GM21423 (cell line): Measurements from ENCODE around the gene HDAC7.

Experiments
- ATAC-seq: cut with Tn5 transposase; IDR thresholded peaks from one replicate; pipeline ENCODE4 v1.9.1; 2021; ENCODE audit warnings: mild to moderate bottlenecking, moderate library complexity; ENCODE audit not compliant: unreplicated experiment

Gene HDAC7

DNA sequence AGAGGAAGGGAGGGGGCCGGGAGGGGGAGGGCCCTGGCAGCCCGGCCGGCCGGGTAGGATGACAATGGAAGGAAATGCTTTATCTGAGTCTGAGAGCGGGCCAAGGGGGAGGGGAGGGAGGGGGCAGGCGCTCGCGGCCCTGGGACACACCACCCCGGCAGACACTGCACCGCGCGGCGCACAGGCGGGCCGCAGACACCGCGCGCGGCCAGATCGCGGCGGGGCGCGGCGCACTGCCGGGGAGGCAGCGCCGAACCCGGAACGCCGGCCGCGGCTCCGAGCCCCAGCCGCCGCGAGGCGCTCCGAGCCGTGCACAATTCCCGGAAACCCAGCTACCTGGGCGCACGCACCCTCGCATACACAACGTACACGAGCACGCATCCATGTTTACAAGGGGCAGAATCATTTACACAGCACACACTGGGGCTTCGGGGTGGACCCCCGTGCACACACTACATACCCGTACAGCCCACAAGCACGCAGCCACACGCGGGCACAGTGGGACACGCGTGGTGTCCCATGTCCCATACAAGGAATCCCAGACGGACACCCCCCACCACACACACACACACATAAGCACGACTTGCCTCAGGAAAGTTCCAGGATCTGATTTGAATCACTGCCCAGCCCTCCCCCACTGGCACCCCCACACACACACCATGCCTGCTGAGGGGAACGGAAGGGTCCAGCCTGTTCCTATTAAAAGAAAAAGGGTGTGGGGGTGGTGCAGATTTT, at the start of gene HDAC7:
HDAC7 (minus strand) TSS at position 8 of the 735 bp plus-strand sequence. CDS start 118 bp downstream, outside the sequence.
- peak; percentile 34 for ATAC-seq

DNA sequence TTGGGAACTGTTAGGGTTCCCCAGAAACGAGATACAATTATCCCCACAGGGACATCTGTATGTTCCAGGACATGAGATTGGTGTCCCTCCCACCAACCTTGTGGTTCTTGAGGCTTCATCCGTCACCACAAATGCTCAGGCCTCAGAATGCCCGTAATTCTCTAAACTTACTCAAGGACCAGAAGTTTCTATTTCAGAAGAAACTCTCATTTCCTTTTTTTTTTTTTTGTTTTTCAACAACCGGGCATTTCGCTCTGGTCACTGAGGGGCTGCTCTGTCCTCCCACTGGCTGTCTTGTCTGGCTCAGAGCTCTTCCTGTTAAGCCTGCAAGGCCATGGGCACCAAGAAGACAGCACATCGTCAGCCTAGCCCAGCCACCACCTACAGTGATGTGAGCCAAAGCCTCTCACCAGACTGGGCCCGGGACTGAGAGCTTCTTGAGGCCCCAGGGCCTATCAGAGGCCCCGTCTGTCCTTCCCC, 48.9 kb upstream of the HDAC7 start:
- ATAC-seq = peak; percentile 67

DNA sequence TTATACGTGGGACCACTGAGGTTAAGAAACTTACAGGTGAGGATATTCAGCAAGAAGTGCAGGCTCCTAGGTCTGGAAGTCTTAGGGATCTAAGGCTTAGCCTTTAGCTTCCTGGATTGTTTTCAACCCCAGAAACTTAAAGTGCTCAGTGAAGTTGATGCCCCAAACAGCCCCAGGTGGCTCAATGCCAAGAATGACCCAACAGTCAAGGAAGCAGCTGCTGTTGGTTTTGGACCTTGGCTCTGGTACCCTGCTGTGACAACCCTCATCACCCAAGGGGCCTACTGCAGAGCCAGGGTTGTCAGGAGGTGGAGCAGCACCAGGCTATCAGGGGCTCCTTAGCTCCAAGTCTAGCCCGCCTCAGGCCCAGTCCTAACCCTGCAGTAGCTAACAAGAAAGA, 48.3 kb upstream of the HDAC7 start:
- ATAC-seq = no peak

DNA sequence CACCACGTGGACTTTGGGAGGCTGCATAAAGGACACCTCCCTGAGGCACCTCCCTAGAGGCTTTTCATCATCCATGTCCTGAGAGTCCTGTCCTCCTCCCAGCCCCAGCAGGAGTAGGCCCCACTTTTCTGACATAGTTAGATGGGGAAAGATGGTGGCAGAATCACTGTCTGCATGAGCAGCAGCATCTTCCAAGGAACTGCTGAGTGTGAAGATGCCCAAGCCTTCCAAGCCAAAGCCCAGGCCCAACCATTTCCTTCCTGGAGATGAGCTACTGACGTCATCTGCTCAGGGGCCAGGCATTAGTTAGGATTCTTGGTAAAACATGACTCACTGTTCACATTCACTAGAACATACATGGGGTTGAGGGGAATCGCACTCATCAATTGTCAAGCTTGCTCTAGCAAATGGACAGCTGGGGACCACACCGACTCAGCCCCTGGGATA, 47.8 kb upstream of the HDAC7 start:
- no peak for ATAC-seq

DNA sequence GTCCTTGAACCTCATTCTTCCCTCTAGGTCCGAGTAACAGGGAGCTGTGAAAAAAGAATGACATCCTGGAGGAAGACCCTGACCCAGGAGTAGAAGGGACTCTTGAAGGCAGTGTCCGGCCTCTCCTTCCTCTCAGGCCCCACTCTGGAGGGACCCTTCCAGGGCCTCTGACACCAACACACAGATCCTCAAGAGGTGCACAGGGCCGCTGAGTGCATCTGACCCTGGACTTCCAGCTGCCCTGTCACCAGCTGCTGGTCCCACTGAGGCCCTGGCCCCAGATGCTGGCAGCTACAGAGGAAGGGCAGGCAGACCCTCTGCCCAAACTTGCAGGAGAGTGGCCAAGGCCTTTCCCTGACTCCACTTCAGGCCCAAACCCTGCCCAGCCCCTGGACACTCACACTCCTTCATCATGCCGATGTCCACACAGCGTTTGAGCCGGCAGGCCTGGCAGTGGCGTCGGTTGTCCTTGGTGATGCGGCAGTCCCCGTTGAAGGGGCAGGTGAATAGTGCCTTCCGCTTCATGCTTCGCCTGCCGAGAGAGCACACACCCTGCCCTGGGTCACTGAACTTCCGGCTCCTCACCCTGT, 45.0 kb upstream of the HDAC7 start:
- ATAC-seq = no peak

DNA sequence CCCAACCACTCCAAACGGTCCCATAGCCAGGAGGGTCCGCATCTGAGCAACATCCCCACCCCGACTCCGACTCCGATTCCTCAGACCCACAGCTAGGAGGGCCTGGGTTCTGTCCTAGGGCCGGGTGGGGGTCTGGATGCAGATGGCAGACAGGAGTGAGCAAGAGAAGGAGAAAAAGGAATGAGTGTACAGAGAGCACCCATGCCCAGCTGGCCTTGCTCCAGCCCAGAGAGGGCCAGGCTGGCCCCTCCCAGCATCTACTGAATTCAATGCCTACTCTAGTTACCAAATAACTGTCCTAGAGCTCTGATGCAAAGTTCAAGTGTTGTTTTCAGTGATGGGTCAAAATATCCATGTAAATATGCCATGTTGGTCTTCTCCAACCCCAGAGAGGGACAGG, 44.3 kb upstream of the HDAC7 start:
- ATAC-seq = no peak

DNA sequence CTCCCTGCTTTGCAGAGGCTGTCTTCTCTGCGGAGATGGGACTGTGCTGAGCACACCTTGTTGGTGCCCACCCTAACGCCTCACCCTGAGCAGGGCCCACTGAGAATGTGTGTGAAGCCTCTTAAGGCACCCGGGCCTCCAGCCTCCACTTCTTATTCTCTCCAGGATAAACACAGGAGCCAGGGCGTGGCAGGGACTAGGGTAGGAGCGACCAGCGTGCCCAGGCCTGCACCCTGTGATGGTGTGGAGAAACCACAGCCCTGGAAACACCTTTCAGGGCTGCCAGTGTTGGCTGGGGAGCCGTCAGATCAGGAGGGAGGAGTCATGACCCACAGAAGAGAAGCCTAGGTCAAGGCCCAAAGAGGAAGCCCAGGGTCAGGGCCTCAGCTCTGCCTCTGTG, 43.8 kb upstream of the HDAC7 start:
- no peak for ATAC-seq

DNA sequence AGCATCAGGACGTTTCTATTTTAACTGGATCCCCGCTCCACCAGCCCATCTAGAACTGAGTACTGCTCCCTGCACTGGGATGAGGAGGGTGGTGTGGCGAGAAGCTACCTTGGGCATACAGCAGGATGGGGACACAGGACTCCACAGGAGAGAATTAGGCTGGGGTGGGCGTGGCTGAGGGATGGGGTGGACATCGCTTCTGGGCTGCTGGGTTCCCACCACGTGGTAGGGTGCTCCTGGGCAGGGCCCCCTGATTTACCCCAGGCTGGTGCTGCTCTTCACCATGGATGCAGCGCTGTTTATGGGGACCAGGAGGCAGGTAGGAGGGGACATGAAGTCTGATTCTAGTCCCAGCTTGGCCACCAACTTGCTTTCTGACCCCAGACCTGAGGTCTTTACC, 43.2 kb upstream of the HDAC7 start:
- no peak for ATAC-seq

DNA sequence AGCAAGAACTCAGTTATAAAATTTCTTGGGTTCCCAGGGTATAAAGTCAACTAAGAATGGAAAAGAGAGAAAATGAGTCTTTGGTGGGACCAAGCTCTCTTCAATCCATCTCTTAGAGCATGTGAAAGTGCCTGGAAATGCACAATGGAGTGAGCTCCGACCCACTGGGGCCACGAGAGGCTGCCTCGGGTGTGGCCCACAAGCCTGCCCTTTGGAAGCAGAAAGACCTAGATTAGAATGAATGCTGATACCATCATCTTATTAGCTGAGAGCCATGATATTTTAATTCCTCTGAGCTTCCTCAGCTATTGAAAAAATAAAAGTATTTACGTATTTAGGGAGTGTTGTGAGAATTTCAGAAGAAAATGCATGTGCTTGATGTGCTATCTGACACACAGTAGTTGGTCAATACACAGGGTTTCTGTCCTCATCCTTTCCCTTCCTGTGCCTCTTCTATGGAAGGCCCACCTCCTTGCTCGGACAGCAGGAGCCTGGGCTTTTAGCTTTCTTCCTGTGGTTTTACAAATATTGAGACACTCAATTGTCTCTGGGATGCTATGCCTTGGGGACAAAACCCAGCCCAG, 42.6 kb upstream of the HDAC7 start:
- ATAC-seq = no peak

DNA sequence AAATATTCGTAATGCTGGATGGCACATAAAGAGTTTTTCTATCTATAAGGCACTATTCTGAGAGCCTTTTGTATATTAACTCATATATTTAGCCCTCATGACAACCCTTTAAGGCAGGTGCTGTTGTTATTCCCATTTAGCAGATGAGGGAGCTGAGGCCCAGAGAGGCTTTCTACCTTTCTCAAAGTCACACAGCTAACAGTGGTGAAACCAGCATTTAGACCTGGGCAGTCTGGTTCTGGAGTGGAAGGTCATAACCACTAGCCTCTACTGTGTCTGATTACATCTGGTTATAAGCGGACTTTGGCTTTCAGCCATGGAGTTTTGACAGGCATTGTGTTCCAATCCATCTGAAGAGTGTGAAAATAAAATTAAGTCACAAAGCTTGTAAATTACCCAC, 41.2 kb upstream of the HDAC7 start:
- ATAC-seq = no peak

DNA sequence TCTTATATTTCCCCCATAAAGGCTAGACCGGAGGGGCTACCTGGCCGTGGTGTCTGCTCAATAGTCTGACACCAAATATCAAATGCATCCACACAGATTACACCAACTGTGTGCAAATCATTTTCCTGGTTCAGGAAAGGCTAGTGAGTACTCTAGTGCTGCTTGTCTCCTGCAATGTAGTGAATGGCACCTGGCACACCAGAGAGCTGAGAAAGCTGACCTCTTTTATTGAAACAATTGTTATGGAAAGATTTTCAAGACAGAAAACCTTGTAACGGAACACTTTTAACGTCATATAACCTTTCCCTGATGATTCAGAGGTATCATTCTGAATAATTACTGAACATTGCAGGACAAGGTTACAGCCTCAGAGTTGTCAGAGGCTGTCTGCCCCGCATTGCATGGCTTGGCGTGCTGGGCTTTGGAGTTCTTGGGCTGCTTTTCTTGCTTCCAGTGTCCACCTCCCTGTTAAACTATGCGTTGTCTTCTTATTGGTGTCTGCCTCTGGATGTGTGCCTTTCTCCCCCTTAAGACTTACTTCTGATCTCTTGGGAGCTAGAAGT, 40.7 kb upstream of the HDAC7 start:
- ATAC-seq = no peak

DNA sequence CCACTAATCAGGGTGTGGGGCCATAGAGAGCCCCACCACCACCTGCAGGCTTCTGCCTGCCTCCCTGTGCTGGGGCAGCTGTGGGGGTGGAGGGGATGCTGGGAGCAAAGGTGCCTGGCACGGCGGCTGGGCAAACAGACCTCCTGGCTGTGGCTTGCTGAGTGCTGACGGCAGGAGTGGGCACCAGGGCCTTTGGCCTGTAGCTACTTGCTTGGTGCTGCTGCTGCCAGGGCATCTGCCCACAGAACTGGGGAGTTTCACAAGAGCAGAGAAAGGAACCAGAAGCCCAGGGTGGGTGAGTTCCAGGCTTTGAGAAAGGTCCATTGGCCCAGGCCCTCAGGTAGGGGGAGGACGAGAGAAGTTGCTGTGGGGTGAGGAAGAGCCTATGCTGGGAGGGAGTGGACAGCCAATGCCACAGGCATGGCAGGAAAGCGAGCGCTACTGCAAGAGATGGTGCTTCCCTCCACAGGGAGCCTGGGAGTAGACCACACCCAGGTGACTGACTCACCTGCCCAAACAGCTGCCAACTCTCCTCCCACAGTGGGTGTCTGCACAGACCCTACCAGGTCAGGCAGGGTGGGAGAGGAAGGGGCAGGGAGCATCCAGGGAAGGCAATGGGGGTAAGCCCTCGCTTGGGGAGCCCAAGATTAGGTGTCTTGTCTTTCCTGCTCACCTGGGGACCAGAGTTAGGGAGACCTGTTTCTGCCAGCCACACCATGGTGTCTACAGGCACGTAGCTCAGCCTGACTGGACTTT, 39.0 kb upstream of the HDAC7 start:
- ATAC-seq = no peak

DNA sequence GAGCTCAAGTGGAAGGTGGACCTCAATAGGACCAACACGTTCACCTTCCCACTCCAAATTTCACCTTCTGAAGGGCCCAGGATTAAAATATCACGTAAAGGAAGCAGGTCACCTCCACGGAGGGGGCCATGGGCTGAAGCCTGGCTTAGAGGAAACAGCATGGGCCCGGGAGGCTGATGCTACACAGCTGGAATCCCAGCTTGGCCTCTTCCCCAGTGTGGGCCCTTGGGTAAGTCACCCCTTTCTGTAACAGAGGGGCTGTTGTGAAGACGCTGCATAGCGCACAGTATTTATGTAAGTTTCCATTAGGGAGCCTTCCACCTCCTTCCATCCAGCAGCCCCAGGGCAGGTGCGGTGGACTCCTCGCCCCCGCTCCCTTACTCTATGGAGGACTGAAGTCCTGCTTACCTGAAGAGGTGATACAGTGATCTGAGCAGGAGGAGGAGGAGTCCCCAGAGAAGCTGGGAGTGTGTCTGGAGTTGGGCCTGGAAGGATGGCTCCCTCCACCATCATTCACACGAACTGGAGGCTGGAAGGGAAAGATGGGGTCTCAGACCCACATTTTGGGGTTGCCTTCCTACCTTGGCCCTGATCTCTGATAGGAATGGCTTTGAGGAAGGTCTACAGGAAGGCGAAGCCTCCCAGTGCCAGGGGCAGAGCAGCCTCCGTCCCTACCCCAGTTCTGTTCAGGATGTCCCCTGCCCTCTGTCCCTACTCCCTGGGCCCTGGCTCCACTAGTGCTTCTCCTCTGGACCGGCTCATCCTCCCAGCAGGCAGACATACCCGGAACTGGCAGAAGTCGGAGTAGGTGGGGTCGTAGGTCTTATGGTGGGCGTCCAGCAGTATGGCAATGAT, 37.2 kb upstream of the HDAC7 start:
- ATAC-seq = no peak

DNA sequence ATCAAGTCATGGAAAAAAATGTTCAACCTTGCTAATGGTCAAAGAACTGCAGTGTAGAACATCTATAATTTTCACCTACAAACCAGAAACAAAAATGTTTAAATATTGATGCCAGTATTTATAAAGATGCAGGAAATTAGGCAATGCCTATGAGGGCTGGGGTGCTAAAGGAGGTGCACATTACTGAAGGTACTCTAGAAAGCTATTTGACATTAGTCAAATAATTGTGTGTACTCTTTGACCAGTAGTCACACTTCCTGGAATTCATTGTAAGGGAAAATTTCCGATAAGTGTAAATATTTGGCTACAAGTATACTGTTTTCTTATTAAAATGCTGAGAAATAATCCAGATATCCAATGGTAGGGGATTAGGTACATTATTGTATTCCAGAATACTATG, 36.4 kb upstream of the HDAC7 start:
- ATAC-seq = no peak

DNA sequence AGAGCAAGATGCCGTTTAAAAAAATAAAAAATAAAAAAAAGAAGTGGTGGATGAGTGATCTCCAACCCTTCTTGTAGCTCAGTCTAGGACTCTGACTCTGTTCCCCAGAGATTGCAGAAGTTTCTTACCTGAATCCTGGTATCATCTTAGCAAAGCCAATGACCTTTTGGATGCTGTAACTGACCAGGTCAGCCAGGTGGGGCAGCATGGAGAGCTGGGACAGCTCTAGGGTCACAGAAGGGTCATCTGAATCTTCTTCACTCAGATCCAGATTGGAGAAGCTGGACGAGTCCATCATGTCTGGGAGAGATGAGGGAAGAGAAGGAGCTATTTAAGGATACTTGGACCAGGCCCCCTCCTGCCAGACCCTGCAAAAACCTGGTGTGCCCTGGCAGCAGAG, 35.8 kb upstream of the HDAC7 start:
- no peak for ATAC-seq

DNA sequence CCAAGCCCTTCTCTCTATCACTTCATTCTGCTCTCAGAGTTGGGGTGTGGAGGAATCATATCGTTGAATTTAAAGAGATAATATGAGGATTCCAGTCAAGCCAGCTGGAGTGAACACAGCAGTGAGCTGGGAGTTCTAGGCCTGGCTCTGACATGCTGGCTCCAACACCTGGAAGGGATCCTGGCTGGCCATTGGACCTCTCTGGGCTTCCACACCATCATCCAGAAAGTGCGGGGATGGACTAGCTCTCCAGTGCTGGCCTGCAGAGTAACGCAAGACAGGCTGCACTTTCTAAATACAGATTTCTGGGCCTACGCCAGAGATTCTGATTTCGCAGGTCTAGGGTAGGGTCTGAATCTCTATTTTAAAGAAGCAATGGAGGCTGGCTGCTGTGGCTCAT, 34.8 kb upstream of the HDAC7 start:
- ATAC-seq = no peak

DNA sequence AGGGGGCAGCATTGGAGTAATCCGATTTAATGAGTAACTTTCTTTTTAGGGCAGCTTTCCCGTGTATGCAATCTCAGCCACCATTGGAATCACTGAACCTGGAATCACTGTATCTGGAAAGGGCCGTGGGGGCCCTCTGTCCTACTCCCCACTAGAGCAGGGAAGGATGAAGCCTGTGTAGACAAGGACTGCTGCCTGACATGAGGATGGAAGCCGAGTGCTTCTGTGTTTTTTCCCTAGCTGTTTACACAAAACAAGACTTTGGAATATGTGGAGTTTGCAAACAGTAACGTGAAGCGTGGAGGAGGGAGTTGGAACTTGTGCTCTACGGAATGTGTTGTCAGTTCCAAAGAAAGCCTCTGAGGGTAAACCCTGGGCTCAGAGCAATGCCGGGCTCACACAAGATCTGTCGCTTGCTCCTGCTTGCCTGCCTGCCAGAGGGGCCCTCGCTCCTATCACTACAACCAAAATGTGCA, 32.4 kb upstream of the HDAC7 start:
- no peak for ATAC-seq

DNA sequence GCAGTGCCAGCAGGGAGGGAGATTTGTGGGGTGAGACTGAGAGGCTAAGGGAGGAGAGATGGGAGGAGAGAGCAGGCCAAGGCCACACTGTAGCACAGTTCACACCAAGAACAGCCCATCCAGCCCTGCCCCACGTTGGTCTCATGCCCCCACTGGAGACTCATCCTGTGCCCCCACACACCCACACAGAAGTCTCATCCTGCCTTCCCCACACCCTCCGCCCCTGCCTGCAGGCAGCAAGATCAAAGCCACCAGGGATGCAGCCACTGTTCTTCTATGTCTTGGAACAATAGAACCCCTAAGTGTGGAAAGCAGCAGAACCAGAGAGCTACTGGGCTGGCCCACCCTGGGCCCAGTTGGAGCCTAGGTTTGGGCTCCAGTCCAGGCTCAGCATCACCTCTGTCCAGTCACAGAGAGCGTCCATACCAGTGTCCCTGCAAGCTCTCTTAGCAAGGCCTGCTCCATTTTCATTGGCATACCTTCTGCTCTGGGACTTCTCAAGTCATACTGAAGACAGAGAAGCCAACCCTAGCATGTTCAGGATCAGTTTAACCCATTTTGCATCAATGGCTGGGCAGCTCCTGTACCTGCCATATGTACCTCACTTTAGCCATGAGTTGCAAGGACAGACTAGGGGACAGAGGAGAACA, 31.7 kb upstream of the HDAC7 start:
- no peak for ATAC-seq
